Right hindlimb (tissue), 1 donor: ENCODE data around the gene NHERF2.
"Not testable (repeated sequence)": the region's sequence is repeated elsewhere in the genome, so short reads cannot be mapped to it uniquely, and the experiment has no call there.

ENCODE experiments used
- DNase-seq: peaks from one replicate; pipeline ENCODE4 v3.0.0-alpha.2; 2018

NHERF2 gene

DNA sequence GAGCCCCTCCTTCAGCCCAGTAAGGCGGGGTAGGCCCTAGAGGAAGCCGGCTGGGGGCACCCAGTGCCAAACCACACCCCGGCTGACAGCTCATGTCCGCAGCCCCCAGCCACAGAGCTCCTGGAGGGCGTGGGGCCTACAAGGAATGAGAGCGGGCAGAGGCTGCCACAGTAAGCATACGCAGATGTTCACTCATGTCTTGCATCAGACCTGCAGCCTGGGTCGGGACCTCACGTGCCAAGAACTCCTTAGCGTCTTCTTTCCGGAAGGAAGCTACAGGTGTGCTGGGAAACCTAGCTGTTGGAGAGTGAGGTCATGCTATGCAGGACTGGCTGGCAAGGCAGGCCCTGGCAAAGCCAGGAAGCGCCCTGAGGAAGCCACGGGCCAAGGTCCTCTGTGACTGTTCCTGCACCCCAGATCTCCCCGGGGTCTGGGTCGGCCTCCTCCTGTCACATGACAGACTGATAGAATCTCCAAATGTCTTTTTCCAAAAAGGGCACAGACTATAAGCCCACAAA lies 18.6 kb upstream of the NHERF2 start:
- DNase-seq, result no peak

DNA sequence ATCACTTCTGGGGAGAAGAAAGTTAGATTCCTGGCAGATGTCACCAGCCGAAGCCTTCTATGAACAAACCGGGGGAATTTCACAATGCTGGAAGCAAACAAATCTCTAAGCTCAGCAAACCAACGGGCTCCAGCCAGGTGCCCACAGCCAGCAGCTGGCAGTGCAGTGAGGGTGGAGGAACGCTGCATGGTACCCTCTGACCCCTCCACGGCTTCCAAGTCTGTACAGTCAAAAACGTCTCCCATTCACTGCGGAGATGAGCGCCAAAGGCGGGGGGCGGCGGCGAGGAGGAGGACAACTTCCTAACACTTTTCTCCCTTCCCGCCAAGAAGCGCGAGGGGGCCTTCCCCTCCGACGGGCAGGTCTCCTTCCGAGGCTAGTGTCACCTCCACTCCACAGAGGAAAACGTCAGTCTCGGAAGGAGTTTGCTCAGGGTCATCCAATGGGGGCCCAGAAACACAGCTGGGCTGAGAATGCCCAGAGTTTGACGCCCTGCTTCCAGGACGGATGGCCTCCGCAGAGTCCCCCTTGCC lies 18.0 kb upstream of the NHERF2 start:
- no peak for DNase-seq

DNA sequence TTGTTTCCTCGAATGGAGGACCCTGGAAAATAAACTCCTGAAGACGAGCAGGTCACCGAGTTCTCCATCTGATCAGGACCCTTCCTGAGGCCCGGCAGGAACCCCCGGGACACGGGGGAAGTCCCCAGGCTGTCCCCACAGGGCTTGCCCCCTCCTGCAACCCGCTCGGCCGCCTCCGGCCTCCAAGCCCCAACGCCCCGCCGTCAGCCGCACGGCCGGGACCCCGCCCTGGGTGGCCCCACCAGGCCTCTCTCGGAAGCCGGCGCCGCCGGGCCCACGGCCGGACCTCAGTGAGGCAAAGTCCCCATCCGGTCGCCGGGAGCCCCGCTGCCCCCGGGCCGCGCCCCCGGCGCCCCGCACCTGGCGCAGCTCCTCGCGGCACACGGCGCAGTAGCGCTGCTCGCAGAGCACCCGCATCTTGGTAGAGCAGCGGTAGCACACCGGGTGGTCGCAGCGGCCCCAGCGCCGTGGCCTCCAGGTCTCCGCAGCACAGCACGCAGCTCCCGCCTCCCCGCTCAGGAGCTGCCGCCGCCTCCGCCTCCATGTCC lies 17.5 kb upstream of the NHERF2 start:
- no peak for DNase-seq

DNA sequence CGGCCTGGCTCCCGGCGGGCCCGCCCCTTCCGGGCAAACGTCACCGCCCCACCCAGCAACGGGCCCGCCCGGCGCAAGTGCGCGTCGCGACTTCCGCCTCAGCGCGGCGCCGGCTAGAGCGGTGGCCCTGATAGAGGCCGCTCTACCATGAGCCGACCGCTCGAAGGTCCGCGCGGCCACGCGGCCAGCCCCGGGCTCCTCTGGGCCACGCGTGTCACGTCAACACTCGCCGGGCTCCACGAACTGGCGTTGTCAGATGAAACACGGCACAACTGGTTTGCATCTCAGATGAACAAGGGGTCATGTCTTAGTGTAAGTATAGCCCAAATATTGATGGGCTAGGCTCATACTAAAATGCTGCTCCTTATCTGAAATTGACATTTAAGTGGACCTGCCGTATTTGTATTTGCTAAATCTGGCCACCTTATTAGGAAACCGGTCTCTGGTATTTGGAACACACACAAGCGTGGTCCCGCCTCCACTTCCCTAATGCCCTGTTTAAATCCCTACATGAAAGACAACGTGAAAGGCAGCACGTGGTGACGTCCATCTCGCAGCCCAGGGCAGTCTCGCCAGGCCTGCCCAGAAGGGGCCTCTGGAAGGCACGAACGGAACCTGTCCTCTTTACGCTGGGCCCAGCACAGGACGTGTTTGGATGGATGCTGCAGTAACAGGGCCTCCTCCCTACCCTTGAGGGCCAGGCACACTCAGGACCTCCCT lies 16.8 kb upstream of the NHERF2 start, which contains the start of gene ZNF598:
Gene ZNF598, minus strand, starts transcription at position 31 of the 720 bp plus-strand sequence.
- DNase-seq, result peak; percentile 89

DNA sequence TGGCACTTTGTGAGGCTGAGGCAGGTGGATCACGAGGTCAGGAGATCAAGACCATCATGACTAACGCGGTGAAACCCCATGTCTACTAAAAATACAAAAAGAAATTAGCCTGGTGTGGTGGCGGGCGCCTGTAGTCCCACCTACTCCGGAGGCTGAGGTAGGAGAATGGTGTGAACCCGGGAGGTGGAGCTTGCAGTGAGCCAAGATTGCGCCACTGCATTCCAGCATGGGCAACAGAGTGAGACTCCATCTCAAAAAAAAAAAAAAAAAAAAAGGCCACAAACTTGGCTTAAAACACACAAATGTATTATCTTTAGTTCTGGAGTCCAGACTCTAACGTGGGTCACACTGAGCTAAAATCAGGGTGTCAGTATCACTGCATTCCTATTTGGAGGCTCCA lies 15.0 kb upstream of the NHERF2 start:
- DNase-seq, result not testable (repeated sequence)

DNA sequence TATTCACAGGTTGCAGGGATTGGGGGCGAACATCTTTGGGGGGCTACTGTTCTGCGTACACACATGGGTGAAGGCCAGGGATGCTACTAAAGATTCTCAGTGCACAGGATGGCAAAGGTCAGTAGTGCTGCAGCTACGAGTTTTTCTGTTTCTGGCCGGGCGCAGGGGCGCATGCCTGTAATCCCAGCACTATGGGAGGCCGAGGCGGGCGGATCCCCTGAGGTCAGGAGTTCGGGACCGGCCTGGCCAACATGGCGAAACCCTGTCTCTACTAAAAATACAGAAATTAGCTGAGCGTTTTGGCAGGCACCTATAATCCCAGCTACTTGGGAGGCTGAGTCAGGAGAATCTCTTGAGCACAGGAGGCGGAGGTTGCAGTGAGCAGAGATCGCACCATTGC lies 13.2 kb upstream of the NHERF2 start:
- DNase-seq, result no peak

DNA sequence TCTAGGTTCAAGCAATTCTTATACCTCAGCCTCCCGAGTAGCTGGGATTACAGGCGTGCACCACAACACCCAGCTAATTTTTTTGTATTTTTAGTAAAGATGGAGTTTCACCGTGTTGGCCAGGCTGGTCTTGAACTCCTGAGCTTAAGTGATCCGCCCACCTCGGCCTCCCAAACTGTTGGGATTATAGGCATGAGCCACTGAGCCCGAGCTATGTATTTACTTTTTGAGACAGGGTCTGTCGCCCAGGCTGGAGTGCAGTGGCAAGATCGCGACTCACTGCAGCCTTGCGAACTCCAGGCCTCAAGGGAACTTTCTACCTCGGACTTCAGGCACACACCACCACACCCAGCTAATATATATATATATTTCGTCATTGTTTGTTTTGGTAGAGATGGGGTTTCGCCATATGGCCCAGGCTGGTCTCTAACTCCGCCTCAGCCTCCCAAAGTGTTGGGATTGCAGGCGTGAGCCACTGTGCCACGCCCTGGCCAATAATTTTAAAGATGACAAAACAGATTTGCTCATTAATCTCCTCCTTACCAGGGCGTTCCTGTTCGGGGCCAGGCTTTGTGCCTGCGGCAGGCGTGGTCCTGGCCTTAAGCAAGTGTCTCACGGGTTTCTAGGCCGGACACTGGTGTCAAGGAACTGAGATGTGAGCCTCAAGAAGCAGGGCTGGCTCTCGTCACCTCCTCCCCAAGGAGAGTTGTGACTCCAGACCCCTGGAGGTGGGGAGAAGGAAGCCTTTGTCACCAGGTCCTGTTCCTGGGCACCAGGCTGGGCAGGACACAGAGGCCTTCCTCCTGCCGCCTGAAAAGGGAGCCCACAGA lies 11.4 kb upstream of the NHERF2 start:
- no peak for DNase-seq

DNA sequence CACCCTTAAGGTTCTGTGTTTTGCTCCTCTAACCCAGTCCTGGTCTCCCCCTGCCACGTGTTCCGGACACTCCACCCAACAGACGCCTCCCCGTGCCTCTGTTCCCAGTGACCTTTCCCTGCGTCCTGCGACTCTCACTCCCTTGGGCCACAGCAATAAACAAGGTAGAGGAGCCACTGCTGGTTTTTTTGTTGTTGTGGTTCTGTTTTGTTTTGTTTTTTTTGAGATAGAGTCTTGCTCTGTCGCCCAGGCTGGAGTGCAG lies 10.8 kb upstream of the NHERF2 start:
- DNase-seq, result no peak

DNA sequence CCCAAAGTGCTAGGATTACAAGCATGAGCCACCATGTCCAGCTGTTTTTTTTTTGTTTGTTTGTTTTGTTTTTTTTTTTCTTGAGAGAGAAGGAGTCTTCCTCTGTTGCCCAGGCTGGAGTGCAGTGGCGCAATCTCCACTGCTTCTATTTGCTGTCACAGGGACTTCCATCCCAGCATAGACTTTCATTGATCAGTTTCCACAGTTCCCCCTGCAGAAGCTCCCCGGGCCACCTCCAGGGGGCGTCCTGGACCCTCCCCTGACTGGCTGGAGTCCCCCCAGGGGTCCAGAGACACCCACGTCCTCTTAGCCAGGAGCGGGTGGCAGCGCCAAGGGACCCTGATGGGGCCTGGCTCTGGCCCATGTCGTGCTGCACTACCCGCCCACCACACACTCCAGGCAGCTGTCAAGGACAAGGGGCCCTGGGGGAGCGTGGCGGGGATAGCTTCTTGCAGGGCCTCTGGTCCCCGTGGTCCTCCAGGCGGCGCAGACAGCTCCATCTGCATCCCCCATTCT lies 10.2 kb upstream of the NHERF2 start:
- no peak for DNase-seq

DNA sequence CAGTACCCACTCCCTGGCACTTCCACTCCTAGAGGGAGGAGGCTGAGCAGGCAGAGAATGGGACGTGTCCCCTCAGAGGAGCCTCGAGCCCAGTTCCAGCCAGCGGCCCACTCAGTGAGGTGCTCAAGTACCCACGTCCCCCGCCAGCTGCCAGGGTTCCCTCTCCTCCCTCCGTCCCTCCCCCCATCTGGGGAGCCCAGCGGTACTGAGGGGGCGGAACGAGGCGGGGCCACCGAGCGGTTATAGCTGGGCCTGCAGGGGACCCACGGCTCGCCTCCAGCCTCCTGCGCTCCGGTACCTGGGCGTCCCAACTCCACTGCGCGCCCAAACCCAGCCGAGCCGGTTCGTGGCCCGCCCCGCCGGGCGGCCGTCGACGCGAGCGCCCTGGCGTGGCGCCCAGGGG lies 7.2 kb upstream of the NHERF2 start, which contains the start of gene NPW:
Gene NPW, plus strand, starts transcription at position 268 of the 403 bp plus-strand sequence.
- DNase-seq, result peak; percentile 50

DNA sequence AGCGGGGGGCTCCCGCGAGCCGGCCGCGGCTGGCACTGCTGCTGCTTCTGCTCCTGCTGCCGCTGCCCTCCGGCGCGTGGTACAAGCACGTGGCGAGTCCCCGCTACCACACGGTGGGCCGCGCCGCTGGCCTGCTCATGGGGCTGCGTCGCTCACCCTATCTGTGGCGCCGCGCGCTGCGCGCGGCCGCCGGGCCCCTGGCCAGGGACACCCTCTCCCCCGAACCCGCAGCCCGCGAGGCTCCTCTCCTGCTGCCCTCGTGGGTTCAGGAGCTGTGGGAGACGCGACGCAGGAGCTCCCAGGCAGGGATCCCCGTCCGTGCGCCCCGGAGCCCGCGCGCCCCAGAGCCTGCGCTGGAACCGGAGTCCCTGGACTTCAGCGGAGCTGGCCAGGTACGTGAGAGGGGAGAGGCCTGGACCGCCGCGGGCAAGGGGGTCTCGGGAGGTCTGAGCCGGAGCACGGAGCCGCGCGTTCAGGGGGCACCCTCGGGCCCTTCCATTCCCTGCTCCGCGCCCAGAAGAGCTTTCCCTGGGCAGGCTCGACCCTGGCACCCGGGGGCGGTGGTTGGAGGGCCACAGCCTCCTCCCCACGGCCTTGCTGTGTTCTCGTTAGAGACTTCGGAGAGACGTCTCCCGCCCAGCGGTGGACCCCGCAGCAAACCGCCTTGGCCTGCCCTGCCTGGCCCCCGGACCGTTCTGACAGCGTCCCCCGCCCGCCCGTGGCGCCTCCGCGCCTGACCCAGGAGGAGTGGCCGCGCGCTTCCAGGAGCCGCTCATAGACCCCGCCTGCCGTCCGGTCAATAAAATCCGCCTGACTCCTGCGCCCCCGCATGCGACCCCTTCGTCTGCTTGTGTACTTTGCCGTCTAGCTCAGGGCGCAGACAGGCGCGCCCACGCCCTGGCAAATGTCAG lies 6.5 kb upstream of the NHERF2 start:
- DNase-seq, result no peak

DNA sequence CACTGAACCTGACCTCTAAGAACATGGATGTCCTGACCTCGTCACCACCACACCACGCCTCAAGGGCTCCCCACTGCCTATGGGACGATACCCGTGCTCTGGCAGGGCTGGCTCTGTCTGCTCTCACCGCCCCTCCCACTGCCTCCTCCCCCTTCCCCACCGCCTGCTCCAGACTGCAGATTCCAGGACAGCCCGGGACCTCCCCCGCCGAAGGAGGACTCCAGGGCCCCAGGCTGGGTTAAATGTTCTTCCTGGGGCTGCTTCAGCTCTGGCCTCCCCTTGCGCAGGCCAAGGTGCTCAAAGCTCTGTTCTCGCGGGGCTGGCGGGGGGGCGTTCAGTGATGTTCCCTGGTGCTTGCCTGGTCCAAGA lies 4.0 kb upstream of the NHERF2 start:
- DNase-seq, result no peak

DNA sequence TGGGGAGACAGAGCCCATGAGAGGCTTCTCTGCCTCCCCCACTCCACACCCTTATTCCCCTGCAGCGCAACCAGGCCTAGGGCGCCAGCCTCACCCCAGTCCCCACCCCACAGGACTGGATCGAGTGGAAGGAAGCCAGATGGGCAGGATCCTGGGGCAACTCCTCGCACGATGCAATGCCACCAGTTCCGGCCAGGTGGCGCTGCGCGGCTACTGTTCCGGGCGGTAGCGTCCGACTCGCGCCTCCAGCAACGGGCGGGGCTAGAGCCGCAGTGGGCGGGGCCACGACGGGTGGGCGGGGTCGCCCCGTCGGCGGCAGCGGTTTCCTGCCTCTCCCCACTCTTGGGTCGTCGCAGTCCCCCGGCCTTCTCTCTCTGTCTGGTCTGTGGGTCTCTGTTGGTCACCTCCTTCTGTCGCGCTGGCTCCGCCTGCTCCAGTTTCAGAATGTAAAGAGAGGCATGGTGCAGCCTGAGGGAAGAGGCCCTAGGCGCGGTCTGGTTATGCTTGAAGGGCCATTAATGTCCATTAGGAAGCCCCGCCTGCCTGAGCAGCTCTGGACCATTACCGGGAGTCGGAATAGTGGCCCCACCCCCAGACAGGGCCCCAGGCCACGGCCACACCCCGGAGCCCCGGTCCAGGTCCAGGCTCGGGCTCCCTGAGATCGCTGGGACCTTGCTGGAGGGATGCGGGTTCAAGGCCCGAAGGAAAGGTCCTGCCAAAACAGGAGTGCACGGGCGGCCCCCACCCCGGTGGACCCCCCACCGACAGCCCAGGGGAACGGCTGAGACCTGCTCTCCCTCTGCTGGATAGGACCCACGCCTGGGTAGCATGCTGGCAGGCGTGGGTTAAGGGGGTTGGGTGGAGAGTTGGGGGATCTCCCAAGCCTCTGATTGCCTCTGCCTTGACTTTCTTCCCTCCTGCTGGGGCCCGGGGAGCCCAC lies 3.3 kb upstream of the NHERF2 start:
- DNase-seq, result peak; percentile 95

DNA sequence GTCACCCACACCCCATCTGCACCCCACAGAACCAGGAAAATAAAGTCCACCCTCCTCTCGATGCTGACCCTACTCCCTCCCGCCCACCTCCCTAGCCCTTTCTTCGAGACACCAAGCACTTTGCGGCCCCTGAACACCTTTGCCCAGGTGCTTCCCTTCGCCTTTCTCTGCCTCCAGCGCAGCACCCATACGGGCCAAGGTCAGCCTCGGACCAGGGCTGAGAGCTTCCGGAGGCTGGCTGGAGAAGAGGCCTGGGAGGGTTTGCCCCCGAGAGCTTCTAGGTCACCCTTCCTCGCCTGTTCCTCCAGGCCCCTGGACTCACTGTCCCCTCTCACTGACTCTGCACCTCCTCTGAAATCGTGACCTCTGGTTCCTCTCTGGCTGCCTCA lies 2.7 kb upstream of the NHERF2 start:
- DNase-seq, result no peak

DNA sequence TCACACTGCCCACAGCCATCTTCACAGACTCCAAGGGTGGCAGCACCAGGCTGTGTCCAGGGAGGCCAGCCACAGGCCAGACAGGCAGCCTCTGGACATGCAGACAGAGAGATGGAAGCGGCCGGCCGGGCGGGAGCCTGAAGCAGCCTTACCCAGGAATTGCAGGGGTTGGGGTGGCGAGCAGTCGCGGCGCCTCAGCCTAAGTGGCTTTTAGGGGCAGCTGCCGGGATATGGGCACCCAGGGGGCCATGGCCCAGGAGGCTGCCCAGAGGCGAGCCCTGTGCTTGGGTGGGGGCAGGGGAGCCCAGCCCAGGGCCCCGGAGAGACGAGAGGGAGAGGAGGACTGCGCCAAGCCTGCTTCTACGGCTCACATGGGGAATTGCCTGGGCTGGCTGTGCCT lies 1.5 kb upstream of the NHERF2 start:
- DNase-seq, result no peak

DNA sequence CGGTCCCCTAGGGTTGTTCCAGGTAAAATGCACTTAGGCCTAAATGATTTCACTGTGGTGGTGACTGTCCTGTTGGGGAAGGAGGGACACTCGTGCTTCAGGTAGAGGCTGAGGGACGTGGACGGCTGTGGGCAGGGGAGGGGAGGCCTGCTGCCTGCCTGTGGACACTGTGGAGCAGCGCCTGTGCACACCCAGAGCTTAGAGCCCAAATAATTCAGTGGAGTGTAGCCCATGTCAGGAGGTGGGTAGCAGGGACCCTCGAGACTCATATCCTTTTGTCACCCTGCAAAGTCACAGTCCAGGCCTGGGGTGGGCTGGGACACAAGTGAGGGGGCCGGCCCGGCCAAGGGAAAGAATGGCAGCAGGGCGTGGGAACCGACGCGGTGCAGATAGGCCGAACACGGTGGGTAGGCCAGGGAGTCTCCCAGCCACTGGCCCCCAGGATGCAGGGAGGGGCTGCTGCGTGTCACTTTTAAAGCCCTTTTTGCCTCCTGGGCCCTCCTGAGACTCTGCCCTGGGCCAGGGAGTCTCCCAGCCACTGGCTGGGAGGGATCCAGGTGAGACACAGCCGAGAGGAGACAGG lies 733 bp upstream of the NHERF2 start:
- DNase-seq, result no peak

DNA sequence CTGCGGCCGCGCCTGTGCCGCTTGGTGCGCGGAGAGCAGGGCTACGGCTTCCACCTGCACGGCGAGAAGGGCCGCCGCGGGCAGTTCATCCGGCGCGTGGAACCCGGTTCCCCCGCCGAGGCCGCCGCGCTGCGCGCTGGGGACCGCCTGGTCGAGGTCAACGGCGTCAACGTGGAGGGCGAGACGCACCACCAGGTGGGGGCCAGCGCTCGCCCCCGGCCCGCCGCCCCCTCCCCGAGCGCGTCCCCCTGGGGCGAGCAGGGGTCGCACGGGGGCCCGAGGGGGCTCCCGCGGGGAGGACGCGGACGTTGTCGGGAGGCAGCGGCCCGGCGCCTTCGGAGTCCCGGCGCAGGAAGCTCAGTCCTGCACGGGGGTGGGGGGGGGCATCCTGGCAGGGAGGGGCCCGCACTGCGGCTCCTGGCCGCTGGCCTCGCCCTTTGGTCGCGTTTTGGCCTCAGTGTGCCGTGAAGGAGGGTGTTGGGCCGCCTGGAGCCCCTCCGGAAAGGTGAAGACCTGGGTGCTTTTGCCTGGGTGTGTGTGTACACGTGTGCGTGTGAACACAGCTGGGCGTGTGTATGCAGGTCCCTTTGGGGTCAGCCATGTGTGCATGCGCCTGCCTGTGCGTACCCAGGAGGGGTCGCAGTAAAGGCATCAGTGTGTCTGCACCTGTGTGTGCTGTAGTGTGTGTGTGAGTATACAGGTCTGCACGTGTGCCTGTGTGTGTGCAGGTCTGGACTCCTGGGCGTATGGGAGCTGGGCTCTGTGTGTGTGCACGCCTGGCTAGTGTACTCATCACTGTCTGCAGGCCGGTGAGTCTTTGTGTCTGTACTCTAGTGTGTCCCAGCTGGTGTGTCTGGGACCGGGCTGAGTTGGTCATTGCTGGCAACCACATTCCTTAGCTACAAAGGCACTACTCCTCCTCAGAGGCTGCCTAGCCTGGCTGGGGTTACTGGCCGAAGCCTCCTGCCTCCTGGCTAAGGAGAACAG lies 615 bp downstream of the NHERF2 start:
- DNase-seq, result peak; percentile 37

DNA sequence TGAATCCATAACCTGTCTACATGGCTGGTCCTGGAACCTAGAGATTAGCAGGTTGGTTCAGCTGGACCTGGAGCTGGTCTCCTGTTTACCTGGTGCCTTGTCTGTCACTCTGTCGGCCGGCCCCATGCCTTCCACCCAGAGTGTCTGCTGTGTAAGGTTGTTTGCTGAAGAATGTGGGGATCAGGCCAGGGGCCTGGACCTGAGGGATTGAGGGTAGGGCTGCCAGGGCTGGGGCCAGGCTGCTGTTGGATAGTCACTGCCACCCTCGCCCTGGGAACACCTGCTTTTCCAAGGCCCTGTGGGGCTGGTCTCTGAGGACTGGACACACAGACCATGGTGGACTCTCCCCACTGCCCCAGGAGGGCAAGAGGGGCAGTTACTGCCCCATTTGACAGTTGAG lies 1.4 kb downstream of the NHERF2 start:
- DNase-seq, result no peak

DNA sequence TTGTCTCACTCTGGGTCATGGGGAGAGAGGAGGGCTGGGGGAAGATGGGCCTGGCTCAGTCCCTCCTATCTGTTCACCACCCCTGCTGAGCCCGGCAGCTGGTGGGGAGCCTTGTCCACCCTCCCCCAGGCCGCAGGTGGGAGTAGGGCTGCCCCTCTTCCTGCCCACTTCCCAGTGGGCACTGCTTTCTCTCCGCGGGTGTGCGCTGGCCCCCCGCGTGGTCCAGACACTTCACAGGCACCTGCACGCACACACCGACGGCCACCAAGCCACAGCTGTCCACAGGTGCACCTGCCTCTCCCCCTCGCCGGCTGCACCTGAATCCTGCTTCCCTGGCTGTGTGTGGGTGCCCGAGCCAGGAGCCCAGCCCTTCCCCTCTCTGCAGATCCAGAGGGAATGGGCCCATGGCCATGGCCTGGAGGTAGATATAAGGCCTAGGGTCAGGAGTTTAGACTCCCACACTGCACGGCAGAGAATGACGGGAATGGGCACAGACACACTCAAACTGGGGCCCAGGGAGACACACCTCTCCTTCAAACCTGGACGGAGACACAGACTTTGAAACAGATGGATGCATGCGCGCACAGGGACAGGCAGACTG lies 2.0 kb downstream of the NHERF2 start:
- DNase-seq, result no peak
